Keratinocyte (primary cell): ENCODE measurements around the gene TENM3.

Source experiments
- CTCF ChIP-seq, 3 experiments: IDR thresholded peaks in 1 of 3; conservative IDR thresholded peaks in 1 of 3; optimal IDR thresholded peaks in 1 of 3; 2 replicates in 2 of 3; 3 replicates in 1 of 3; pipeline versions ENCODE3 to v1.5.1; 2011; ENCODE audit warnings: low read length in 3 of 3, mild to moderate bottlenecking in 3 of 3, moderate library complexity in 2 of 3, control low read depth in 1 of 3, inconsistent platforms in 1 of 3; ENCODE audit not compliant: insufficient read depth in 2 of 3; ENCODE audit errors: extremely low read depth in 1 of 3
- EZH2 ChIP-seq: IDR thresholded peaks from one replicate; pipeline ENCODE4 v1.6.1; 2012; ENCODE audit warnings: inconsistent platforms, mild to moderate bottlenecking, low read length, moderate library complexity

DNA sequence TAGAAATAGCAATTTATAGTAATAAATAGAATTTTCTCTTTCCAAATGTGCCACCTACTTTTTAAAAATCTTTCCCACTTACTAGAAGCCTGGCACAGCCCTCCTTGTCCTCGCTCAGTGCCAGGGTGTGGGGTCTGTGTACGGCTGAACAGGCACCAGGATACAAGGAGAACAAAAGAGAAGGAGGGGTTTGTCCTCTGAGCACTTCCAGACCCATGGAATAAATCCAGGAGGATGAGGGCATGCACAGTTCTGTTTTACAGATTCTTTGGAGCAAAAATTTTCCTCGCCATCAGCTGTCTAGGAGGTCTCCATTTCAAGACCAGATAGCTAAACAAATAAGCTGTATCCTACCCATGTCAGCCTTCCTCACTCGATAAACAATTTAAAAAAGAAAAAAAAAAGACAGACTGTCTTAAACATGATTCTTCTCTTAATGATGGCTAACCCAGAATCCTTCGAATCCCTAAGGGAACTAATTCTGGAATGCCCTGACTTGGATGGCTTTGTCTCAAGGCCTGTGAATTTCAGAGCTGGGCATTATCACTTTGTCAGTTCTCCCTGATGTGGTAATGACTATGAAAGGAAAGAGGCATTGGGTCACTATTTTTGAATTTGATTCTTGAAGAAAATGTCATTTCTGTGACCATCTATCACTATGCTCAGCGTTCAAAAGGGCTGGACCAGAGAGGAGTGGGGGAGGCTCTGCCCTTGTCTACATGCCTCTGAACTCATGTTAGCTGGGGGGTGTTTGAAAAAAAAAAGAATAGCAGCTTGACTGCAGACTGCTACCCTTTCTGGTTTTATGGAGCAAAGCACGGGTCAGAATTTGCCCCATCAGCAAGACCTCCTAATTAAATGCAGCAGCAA is 523.0 kb downstream of the TENM3 start:
- TF ChIP-seq CTCF (optimal IDR thresholded peaks at IDR 0.05 in 1 of 3, IDR thresholded peaks at IDR 0.05 in 1 of 3, conservative IDR thresholded peaks at IDR 0.05 in 1 of 3; ENCODE audit: extremely low read depth in 1 of 3, insufficient read depth in 2 of 3, low read length in 3 of 3) (no peak), EZH2 (no peak)
